Body of pancreas (tissue), 4 donors: ENCODE measurements around the gene ATPAF2.

Experiments
- POLR2A ChIP-seq, 3 donors: fragments of 450-650 bp; IDR thresholded peaks; one replicate each; pipeline ENCODE4 v1.6.1; 2016; ENCODE audit warnings: antibody characterized with exemption in 3 of 3, mild to moderate bottlenecking in 2 of 3
- TF ChIP-seq, protein P1 (sequence below), 7 experiments: fragments of 450-650 bp in 4 of 7; fragments of 200-600 bp in 3 of 7; sonication (generic) in 3 of 7; IDR thresholded peaks; one replicate each; pipeline ENCODE4 v1.5.1; 2016 to 2019; ENCODE audit warnings: antibody characterized with exemption in 7 of 7

- TF ChIP-seq, protein P1, sequence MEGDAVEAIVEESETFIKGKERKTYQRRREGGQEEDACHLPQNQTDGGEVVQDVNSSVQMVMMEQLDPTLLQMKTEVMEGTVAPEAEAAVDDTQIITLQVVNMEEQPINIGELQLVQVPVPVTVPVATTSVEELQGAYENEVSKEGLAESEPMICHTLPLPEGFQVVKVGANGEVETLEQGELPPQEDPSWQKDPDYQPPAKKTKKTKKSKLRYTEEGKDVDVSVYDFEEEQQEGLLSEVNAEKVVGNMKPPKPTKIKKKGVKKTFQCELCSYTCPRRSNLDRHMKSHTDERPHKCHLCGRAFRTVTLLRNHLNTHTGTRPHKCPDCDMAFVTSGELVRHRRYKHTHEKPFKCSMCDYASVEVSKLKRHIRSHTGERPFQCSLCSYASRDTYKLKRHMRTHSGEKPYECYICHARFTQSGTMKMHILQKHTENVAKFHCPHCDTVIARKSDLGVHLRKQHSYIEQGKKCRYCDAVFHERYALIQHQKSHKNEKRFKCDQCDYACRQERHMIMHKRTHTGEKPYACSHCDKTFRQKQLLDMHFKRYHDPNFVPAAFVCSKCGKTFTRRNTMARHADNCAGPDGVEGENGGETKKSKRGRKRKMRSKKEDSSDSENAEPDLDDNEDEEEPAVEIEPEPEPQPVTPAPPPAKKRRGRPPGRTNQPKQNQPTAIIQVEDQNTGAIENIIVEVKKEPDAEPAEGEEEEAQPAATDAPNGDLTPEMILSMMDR (IDR thresholded peaks at IDR 0.05), result no peak
- TF ChIP-seq POLR2A (IDR thresholded peaks at IDR 0.05), result no peak
Observed at GRCh38 chr17:18042983-18043382, 4.0 kb upstream of the ATPAF2 start.
